HCT116 (cell line): ENCODE results near the gene RASGEF1C. TPM values are rescaled to one million over a fixed set of nuclear protein-coding genes. Genes with fewer than 3 reads are reported as not detected.

ENCODE experiments used
- ATAC-seq: fragments of 200-7000 bp; cut with Tn5 transposase; 2 replicates; pipeline ENCODE4 v1.9.1; 2020; ENCODE audit warnings: mild to moderate bottlenecking, moderate library complexity
- BruUV-seq: library from RNA; stranded (reverse); fragments of 400-500 nt; replicated peaks from 2 replicates; lab custom pipeline; 2021; lab: Mats Ljungman, UMichigan
- CTCF ChIA-PET: fragments of 300-600 bp; sonication (Branson Sonifier 250); formaldehyde crosslinking; loops from one replicate; lab custom pipeline; 2021; ENCODE audit warnings: antibody characterized with exemption; lab: Charles Lee
- POLR2A ChIA-PET: fragments of 300-600, 350-600 bp; sonication (Branson Sonifier 250); formaldehyde crosslinking; loops from one replicate; lab custom pipeline; 2021; ENCODE audit warnings: antibody characterized with exemption; lab: Charles Lee
- RAD21 ChIA-PET, 2 experiments: fragments of 300-600 bp; sonication (Branson Sonifier 250); formaldehyde crosslinking; loops; one replicate each; lab custom pipeline; 2023; ENCODE audit warnings: low total read pairs in 2 of 2; ENCODE audit not compliant: uncharacterized antibody in 2 of 2, unreplicated experiment in 2 of 2, low non-redundant PET in 1 of 2; lab: Charles Lee
- DNase-seq: peaks from one replicate; pipeline ENCODE4 v3.0.0-alpha.2; 2010; ENCODE audit warnings: low read depth, low spot score
- H2AFZ ChIP-seq: fragments of 200-600 bp; shearing (Covaris generic), sonication (generic); 2 replicates; pipeline ENCODE4 v1.6.1; 2017; ENCODE audit warnings: low read depth, mixed run types, mixed read lengths, antibody characterized with exemption, low read length; ENCODE audit not compliant: poor library complexity, severe bottlenecking
- H3K27ac ChIP-seq: 2 replicates; pipeline ENCODE4 v1.5.1; 2012; ENCODE audit warnings: low read depth, low read length
- H3K27me3 ChIP-seq: fragments of 200-600 bp; sonication (generic); 2 replicates; pipeline ENCODE4 v1.6.1; 2016; ENCODE audit warnings: mixed run types, low read length, mixed read lengths; ENCODE audit not compliant: insufficient read depth
- H3K36me3 ChIP-seq, 2 experiments: fragments of 200-500 bp in 1 of 2; fragments of 200-600 bp in 1 of 2; sonication (Bioruptor generic) in 1 of 2; sonication (generic) in 1 of 2; 2 replicates each; pipeline versions ENCODE4 v1.5.1 to v1.6.1; 2014 to 2016; ENCODE audit warnings: low read length in 2 of 2, inconsistent platforms in 1 of 2, mixed read lengths in 1 of 2, mixed run types in 1 of 2; ENCODE audit not compliant: insufficient read depth in 2 of 2, control insufficient read depth in 1 of 2
- H3K4me1 ChIP-seq, 2 experiments: fragments of 200-600 bp in 1 of 2; sonication (generic) in 1 of 2; 2 replicates each; pipeline versions ENCODE4 v1.5.1 to v1.6.1; 2012 to 2017; ENCODE audit warnings: low read length in 2 of 2, inconsistent platforms in 1 of 2, mild to moderate bottlenecking in 1 of 2, mixed read lengths in 1 of 2, mixed run types in 1 of 2, moderate library complexity in 1 of 2; ENCODE audit not compliant: insufficient read depth in 2 of 2, control insufficient read depth in 1 of 2
- H3K4me2 ChIP-seq: fragments of 200-600 bp; sonication (generic); 2 replicates; pipeline ENCODE4 v1.6.1; 2017; ENCODE audit warnings: mixed run types, low read length, mixed read lengths
- H3K4me3 ChIP-seq, 2 experiments: fragments of 200-600 bp in 1 of 2; sonication (generic) in 1 of 2; replicated peaks in 1 of 2; 2 replicates each; pipeline ENCODE4 v1.5.1; 2011 to 2016; ENCODE audit warnings: low read length in 2 of 2, control low read depth in 1 of 2, low read depth in 1 of 2, mild to moderate bottlenecking in 1 of 2, mixed read lengths in 1 of 2, mixed run types in 1 of 2
- H3K79me2 ChIP-seq: fragments of 200-600 bp; sonication (generic); 2 replicates; pipeline ENCODE4 v1.6.1; 2017; ENCODE audit warnings: mild to moderate bottlenecking, mixed run types, low read length, moderate library complexity, mixed read lengths; ENCODE audit not compliant: insufficient read depth
- H3K9ac ChIP-seq: fragments of 200-600 bp; sonication (generic); 2 replicates; pipeline ENCODE4 v1.6.1; 2016; ENCODE audit warnings: low read length, mixed read lengths
- H3K9me2 ChIP-seq: fragments of 200-600 bp; sonication (generic), shearing (Covaris generic); 2 replicates; pipeline ENCODE4 v1.6.1; 2017; ENCODE audit warnings: mixed run types, mild to moderate bottlenecking, moderate library complexity; ENCODE audit not compliant: insufficient read depth
- H3K9me3 ChIP-seq, 2 experiments: fragments of 200-500 bp in 1 of 2; fragments of 200-600 bp in 1 of 2; sonication (Bioruptor generic) in 1 of 2; sonication (generic) in 1 of 2; 2 replicates each; pipeline ENCODE4 v1.6.1; 2014 to 2017; ENCODE audit warnings: low read length in 2 of 2, mixed read lengths in 2 of 2, inconsistent platforms in 1 of 2, low read depth in 1 of 2, mild to moderate bottlenecking in 1 of 2, mixed run types in 1 of 2, moderate library complexity in 1 of 2; ENCODE audit not compliant: control insufficient read depth in 1 of 2, insufficient read depth in 1 of 2
- H4K20me1 ChIP-seq: fragments of 200-600 bp; sonication (generic), shearing (Covaris generic); 2 replicates; pipeline ENCODE4 v1.6.1; 2017; ENCODE audit warnings: mixed run types, mild to moderate bottlenecking, moderate library complexity; ENCODE audit not compliant: insufficient read depth
- CEBPB ChIP-seq: IDR thresholded peaks from 2 replicates; pipeline ENCODE4 v1.6.1; 2012; ENCODE audit warnings: low read depth
- ELF1 ChIP-seq: IDR thresholded peaks from 2 replicates; pipeline ENCODE4 v1.6.1; 2012; ENCODE audit warnings: low read depth, borderline replicate concordance
- JUND ChIP-seq: IDR thresholded peaks from 2 replicates; pipeline ENCODE4 v1.6.1; 2012
- POLR2AphosphoS5 ChIP-seq: IDR thresholded peaks from 2 replicates; pipeline ENCODE4 v1.6.1; 2011; ENCODE audit warnings: mild to moderate bottlenecking, low read depth, low read length, moderate library complexity
- RAD21 ChIP-seq: IDR thresholded peaks from 2 replicates; pipeline ENCODE4 v1.6.1; 2012; ENCODE audit warnings: low read depth, mild to moderate bottlenecking
- SP1 ChIP-seq: IDR thresholded peaks from 2 replicates; pipeline ENCODE4 v1.6.1; 2012; ENCODE audit warnings: low read depth
- intact Hi-C: fragments of 100-400 bp; cut with micrococcal nuclease; formaldehyde crosslinking; loops from 2 replicates; pipeline ENCODE4 v1.10.0; 2022
- total RNA-seq: library from RNA; stranded (reverse); gene quantifications from one replicate; pipeline ENCODE4 v1.2.1, GENCODE V29; 2021; ENCODE audit not compliant: unreplicated experiment
- TF ChIP-seq, protein P1 (sequence below), 3 experiments: fragments of 200-600 bp in 1 of 3; sonication (generic) in 1 of 3; IDR thresholded peaks in 2 of 3; conservative IDR thresholded peaks in 1 of 3; 2 replicates each; pipeline ENCODE4 v1.5.1; 2012 to 2017; ENCODE audit warnings: low read depth in 2 of 3, low read length in 2 of 3, antibody characterized with exemption in 1 of 3, borderline replicate concordance in 1 of 3, control low read depth in 1 of 3, mild to moderate bottlenecking in 1 of 3, mixed read lengths in 1 of 3, mixed run types in 1 of 3, moderate library complexity in 1 of 3; ENCODE audit not compliant: insufficient read depth in 1 of 3
- TF ChIP-seq, protein P2 (sequence below): IDR thresholded peaks from 2 replicates; pipeline ENCODE4 v1.6.1; 2012; ENCODE audit warnings: low read depth
- TF ChIP-seq, protein P3 (sequence below): IDR thresholded peaks from 2 replicates; pipeline ENCODE4 v1.6.1; 2012

RASGEF1C gene
- total RNA-seq, 1 experiment from 2014 or later: 1.2 TPM

DNA sequence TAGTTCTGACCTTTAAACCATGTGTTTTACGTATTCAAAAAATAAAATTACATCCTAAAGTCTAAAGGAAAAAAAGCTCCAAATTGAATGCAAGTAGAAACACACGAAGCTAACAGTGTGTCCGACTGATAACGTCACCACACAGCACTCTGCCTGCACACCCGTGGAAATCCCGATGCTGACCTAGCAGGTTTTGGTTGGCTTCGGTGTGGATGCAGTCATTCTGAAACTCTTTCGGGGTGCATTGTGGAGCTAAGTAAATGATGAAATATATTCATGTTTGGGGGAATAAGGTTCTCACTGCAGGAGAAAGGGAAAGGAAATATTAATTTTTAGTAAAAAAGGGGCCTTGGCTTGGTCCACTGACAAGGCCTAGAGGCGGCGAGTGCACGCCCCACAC lies 2.0 kb downstream of the RASGEF1C start:
- RAD21 ChIA-PET: no interaction called here
- H3K79me2 ChIP-seq: no peaks in the 10 kb centered on the region
- H3K27me3 ChIP-seq: no peaks in the 10 kb centered on the region
- peaks cover 5 to 14% of the 10 kb centered on the region in 2 experiments; a peak in 3 of 4 replicates for H3K4me1 ChIP-seq
- H3K27ac ChIP-seq: no peak overlapping the region
- H3K36me3 ChIP-seq: no peaks in the 10 kb centered on the region
- POLR2A ChIA-PET: no interaction called here
- intact Hi-C loops: loop anchor here (10.0 kb wide), 1 partner anchor 268 kb away; no protein-coding TSS in a partner anchor
- ATAC-seq: no peak
- no peaks in the 10 kb centered on the region for H4K20me1 ChIP-seq
- H3K9ac ChIP-seq: no peak overlapping the region
- no peak for TF ChIP-seq JUND
- TF ChIP-seq, protein P1, sequence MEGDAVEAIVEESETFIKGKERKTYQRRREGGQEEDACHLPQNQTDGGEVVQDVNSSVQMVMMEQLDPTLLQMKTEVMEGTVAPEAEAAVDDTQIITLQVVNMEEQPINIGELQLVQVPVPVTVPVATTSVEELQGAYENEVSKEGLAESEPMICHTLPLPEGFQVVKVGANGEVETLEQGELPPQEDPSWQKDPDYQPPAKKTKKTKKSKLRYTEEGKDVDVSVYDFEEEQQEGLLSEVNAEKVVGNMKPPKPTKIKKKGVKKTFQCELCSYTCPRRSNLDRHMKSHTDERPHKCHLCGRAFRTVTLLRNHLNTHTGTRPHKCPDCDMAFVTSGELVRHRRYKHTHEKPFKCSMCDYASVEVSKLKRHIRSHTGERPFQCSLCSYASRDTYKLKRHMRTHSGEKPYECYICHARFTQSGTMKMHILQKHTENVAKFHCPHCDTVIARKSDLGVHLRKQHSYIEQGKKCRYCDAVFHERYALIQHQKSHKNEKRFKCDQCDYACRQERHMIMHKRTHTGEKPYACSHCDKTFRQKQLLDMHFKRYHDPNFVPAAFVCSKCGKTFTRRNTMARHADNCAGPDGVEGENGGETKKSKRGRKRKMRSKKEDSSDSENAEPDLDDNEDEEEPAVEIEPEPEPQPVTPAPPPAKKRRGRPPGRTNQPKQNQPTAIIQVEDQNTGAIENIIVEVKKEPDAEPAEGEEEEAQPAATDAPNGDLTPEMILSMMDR (IDR thresholded peaks at IDR 0.05 in 2 of 3, conservative IDR thresholded peaks at IDR 0.05 in 1 of 3; ENCODE audit: borderline replicate concordance in 1 of 3, insufficient read depth in 1 of 3, low read depth in 2 of 3, low read length in 2 of 3): no peak
- TF ChIP-seq CEBPB: no peak
- no peak for TF ChIP-seq ELF1
- no peak for TF ChIP-seq SP1
- TF ChIP-seq POLR2AphosphoS5: no peak
- TF ChIP-seq, all 23 proteins: peak for 0
- CTCF ChIA-PET: interaction anchor here (1.3 to 1.5 kb wide), 2 partner anchors 10 to 109 kb away, joined by 3 to 4 read pairs; no protein-coding TSS in a partner anchor
- no peak overlapping the region for H3K4me2 ChIP-seq
- H3K4me3 ChIP-seq: no peak overlapping the region
- no peak for DNase-seq
- H3K9me2 ChIP-seq: no peaks in the 10 kb centered on the region
- no TSS peak for BruUV-seq
- H3K9me3 ChIP-seq: no peaks in the 10 kb centered on the region
- H2AFZ ChIP-seq: no peak overlapping the region

DNA sequence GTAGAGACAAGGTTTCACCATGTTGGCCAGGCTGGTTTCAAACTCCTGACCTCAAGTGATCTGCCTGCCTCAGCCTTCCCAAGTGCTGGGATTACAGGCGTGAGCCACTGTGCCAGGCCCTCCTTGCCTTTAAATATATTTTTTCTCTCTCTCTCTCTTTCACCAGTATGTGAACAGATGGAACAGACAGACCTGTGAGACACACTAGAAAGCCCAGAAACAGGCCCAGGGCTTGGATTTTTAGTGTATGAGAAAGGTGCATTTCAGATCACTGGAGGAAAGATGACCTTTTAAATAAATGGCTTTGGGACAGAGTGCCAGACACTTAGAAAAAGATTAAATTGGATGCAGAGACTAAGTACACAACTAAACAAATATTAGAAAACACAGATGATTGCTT lies 3.1 kb downstream of the RASGEF1C start:
- no peak overlapping the region for H3K9ac ChIP-seq
- H3K79me2 ChIP-seq: no peaks in the 10 kb centered on the region
- H4K20me1 ChIP-seq: no peaks in the 10 kb centered on the region
- no peaks in the 10 kb centered on the region for H3K9me3 ChIP-seq
- H3K27ac ChIP-seq: no peak overlapping the region
- BruUV-seq: no TSS peak
- CTCF ChIA-PET: interaction anchor here (1.5 kb wide), 1 partner anchor 110 kb away, joined by 4 read pairs; no protein-coding TSS in a partner anchor
- H3K4me2 ChIP-seq: no peak overlapping the region
- POLR2A ChIA-PET: no interaction called here
- H3K4me3 ChIP-seq: no peak overlapping the region
- H3K36me3 ChIP-seq: no peaks in the 10 kb centered on the region
- ATAC-seq (no peak), DNase-seq (no peak)
- no peaks in the 10 kb centered on the region for H3K9me2 ChIP-seq
- no peak overlapping the region for H2AFZ ChIP-seq
- no peaks in the 10 kb centered on the region for H3K27me3 ChIP-seq
- RAD21 ChIA-PET: no interaction called here
- intact Hi-C loops: loop anchor here (10.0 kb wide), 1 partner anchor 269 kb away; no protein-coding TSS in a partner anchor
- H3K4me1 ChIP-seq: peaks cover 5 to 14% of the 10 kb centered on the region in 2 experiments; a peak in 3 of 4 replicates
- no peak for TF ChIP-seq SP1
- TF ChIP-seq, protein P2, sequence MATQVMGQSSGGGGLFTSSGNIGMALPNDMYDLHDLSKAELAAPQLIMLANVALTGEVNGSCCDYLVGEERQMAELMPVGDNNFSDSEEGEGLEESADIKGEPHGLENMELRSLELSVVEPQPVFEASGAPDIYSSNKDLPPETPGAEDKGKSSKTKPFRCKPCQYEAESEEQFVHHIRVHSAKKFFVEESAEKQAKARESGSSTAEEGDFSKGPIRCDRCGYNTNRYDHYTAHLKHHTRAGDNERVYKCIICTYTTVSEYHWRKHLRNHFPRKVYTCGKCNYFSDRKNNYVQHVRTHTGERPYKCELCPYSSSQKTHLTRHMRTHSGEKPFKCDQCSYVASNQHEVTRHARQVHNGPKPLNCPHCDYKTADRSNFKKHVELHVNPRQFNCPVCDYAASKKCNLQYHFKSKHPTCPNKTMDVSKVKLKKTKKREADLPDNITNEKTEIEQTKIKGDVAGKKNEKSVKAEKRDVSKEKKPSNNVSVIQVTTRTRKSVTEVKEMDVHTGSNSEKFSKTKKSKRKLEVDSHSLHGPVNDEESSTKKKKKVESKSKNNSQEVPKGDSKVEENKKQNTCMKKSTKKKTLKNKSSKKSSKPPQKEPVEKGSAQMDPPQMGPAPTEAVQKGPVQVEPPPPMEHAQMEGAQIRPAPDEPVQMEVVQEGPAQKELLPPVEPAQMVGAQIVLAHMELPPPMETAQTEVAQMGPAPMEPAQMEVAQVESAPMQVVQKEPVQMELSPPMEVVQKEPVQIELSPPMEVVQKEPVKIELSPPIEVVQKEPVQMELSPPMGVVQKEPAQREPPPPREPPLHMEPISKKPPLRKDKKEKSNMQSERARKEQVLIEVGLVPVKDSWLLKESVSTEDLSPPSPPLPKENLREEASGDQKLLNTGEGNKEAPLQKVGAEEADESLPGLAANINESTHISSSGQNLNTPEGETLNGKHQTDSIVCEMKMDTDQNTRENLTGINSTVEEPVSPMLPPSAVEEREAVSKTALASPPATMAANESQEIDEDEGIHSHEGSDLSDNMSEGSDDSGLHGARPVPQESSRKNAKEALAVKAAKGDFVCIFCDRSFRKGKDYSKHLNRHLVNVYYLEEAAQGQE: no peak
- TF ChIP-seq RAD21: no peak
- TF ChIP-seq, protein P3, sequence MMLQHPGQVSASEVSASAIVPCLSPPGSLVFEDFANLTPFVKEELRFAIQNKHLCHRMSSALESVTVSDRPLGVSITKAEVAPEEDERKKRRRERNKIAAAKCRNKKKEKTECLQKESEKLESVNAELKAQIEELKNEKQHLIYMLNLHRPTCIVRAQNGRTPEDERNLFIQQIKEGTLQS: no peak
- no peak for TF ChIP-seq CEBPB
- TF ChIP-seq JUND: no peak
- TF ChIP-seq, protein P1 (IDR thresholded peaks at IDR 0.05 in 2 of 3, conservative IDR thresholded peaks at IDR 0.05 in 1 of 3; ENCODE audit: borderline replicate concordance in 1 of 3, insufficient read depth in 1 of 3, low read depth in 2 of 3, low read length in 2 of 3): no peak
- TF ChIP-seq ELF1: no peak
